ENCODE measurements around the gene LRRK2.

GRCh38 chr12:40241741-40242140 is 16.9 kb downstream of the LRRK2 start:
- TF ChIP-seq CTCF (tag by site-specific recombination; IDR thresholded peaks at IDR 0.05) (no peak), ZNF341 (tag by site-specific recombination; IDR thresholded peaks at IDR 0.05; ENCODE audit: low read depth) (no peak), ZNF404 (tag by site-specific recombination; IDR thresholded peaks at IDR 0.05) (no peak), ZBTB20 (tag by site-specific recombination; IDR thresholded peaks at IDR 0.05) (no peak), ZSCAN4 (tag by site-specific recombination; IDR thresholded peaks at IDR 0.05) (no peak), ZNF670 (tag by site-specific recombination; IDR thresholded peaks at IDR 0.05; ENCODE audit: low read depth) (no peak)
